CD4-positive, alpha-beta T cell treated with Interleukin-6 for 4 hours (primary cell): ENCODE data around the gene TRNP1.

Source experiments
- DNase-seq: peaks from one replicate; pipeline ENCODE4 v3.0.0-alpha.2; 2020; ENCODE audit warnings: mixed read lengths

The TRNP1 gene

DNA sequence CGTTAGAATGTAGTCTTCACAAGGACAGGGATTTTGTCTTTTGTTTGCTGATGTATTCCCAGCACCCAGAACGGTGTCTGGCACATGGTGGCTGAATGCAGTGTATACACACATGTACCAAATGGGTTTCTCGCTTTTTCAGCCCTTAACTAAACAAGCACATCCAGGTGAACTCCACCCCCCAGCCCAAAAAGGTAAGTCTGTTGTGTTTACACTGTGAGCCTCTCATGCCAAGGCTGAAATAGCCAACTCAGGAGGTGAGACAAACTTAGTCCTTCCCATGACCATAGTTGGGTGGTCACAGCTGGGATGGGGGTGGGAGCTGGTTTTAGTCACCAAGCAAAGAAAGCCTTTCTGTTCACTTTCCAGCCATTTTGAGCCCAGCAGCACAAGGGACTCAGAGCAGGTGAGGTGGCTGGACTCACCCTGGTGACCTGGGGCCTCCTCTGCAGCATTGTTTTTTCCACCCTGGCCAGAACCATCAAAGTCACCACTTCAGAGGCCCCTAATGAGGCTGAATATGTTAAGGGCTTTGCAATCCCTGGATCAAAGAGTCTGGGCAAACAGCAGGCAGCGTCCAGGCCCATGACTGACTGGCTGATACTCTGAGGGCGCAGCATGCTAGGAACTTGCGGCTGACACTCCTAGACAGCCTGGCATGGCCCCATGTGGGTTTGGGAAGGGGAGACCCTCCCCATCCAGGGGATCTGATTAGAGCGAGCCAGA is 10.4 kb downstream of the TRNP1 start:
- DNase-seq: no peak

DNA sequence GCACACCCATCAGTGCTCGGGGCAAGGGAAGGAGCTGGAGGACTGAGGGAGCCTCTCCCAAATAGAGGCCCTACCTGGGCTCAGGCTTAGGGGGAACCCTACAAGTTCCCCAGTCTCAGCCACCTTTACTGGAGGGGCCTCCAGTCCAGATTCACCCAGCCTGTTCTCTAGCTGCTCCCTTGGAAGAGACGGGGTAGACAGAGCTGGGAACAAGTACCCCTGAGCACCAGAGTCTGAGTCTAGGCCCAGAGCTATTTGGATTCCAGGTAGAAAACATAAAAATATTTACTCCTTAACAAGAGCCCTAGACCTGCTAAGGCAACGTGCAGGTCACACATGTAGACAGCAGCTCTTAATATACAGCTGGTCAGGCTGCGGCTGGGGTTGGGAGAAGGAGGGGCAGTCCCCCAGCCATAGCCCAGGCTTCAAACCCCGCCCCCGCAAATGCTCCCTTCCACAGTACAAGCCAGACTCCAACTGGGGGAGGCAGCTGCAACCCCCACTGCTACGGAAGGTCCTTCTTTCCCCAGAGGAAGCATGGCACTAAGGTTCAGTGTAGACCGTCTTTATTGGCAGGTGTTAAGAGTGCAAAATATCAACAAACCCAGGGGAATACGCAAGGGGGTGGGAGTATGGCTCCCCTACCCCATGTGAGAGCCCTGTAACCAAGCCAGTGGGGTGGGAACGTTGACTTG is 11.1 kb downstream of the TRNP1 start:
- DNase-seq: no peak

DNA sequence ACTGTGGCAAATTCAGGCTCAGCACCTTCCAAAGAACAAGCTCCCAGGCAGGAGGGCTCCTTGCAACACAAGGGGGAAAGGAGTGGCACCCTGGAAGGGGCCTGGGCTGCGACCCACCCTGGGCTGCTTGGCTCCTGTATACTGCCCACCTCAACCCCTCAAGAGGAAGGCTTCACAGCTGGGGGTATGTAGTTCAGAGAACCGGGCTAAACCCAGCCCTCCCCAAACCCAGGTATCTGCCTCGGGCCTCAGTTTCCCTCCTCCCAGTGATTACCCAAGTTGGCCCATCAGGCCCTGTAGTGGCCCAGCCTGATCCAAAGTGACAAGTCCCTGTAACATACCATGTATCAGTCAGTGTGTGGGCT is 11.7 kb downstream of the TRNP1 start:
- no peak for DNase-seq

DNA sequence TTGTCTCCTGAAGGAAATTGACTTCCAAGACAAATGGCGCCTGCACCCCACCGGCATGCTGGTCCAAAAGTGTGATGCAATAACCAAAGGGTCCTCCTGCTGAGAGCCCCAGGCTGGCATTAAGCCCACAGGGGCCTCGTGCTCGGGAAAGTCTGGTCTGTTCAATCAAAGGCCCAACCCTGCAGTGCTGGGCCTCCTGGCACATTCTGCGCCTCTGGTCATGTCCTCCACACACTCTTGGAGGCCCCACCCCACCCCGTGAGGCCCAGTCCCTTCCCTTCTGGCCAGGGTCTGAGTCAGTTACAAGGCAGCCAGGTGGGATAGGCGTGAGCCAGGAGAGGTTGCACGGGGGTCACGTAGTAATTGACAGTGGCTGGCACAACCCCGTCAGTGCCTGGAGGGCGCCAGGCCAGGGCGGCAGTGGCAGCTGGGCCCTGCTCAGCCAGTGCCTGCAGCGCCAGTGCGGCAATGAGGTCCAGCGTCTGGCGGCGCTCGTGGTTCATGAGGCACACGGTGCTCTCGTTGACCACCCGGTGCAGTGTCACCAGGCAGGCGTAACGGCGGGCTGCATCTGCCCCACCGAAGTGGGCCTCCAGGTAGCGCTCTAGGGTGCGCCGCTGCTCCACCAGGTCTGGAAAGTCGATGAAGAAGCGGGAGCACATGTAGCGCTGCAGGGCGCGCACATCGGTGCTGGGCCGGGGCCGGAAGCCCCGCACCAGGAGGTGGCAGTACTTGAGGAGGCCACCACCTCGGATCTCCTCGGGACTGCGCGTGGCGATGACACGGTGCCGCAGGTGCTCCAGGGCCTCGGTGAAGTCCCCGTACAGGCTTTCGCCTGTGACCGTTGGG is 12.4 kb downstream of the TRNP1 start:
- DNase-seq: no peak

DNA sequence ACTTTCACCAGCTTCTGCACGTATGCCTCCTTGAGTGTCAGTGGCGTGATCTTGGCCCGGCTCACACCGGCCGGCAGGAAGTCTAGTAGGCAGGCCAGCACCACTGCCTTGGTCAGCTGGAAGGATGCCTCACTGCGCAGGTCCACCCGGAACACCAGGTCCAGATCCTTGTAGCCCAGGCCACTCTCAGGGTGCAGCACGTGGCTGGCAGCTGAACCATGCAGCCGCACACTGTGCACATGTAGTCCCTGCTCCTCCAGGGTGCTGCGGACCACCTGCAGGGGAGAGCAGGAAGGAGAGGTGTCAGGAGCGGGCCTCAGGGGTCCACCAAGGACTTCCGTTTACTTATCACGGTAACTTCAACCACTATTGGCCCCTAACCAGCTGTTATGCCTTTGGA is 13.2 kb downstream of the TRNP1 start:
- no peak for DNase-seq

DNA sequence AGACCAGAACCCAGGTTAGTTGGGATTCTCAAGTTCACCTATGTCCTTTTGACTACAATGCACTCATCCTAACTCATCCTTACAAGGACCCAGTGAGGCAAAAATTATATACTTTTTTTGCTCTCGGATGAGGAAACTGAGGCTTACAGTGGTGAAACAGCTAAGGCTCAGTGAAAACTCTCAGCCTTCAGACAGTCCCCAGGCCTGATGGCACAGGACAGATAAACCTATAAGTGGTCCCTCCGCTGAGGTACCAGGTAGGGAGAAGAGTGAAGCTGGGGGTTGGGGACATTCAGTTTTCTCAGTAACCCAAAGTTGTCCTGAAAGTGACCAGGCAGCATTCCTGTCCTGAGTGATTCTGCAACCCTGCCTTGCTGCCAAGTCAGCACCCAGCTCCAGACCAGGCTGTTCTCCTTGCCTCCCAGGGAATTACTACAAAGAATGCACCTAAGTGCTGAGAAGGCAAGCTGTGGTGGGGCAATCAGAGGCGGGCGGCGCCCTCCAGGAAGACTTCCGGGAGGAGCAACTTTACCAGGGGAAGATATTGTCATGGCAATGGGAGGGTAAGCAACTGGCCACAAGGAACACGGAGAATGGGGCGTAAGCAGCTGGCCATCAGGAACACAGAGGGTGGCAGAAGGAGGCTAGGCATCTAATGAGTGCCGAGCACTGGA is 14.6 kb downstream of the TRNP1 start:
- DNase-seq: no peak

DNA sequence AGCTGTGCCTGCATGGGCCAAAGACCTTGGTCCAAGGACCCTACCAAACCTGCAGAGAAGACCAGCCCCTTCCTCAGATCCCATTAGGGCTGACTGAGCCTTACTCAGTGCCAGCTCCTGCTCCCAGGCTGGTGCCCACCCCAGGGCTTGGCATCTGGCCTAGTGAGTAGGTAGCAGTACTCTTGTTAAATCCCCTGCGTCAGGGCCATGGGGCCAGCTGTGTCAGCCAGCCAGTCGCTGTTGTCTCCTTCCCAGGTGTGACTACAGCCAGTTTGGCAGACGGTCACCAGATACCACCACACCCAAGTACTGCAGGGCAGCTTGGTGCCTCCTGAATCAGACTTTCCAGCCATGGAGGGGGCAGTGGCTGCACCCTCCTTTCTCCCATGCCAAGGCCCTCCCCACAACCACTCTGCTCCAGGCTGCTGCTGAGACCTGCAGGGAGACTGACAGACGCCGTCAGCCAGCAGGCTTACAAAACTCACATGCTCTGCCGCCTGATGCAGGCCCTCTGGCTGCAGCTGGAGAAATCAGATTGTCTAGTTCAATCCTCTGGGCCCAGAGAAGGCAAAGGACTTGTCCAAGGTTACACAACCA is 16.2 kb downstream of the TRNP1 start:
- DNase-seq: no peak

DNA sequence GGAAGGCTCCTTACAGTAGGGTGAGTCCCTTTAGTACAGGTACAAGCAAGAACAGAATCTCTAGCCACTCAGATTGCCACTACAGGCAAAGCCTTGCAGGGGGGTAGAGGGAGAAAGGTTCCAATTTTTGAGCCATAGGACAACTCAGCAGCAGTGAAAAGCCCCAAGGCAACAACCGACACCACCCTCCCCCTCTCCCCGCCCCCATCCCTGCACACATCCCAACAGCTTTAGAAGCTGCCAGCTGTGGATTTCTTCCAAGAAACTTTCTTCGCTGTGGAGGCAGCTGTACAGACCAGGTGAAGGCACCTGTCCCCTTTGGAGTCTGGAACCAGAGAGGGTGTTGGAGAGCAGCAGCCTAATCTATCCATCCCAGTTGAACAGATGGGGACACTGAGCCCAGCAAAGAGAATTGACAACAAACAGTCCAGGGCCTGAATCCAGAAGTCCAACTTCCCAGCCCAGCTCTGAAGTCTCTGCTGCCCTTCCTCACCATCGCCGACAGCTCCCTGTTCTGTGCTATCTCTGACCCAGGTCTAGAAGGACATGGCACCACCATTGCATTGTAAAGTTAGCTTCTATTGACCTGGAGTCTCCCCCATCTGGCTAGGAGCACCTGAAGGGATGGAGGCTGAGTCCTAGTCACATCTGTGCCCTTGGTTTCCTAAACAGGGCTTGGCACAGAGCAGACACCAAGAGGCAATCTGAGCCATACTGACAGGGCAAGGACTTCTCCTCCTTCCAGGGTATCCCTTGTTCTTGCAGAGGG is 16.9 kb downstream of the TRNP1 start:
- no peak for DNase-seq

DNA sequence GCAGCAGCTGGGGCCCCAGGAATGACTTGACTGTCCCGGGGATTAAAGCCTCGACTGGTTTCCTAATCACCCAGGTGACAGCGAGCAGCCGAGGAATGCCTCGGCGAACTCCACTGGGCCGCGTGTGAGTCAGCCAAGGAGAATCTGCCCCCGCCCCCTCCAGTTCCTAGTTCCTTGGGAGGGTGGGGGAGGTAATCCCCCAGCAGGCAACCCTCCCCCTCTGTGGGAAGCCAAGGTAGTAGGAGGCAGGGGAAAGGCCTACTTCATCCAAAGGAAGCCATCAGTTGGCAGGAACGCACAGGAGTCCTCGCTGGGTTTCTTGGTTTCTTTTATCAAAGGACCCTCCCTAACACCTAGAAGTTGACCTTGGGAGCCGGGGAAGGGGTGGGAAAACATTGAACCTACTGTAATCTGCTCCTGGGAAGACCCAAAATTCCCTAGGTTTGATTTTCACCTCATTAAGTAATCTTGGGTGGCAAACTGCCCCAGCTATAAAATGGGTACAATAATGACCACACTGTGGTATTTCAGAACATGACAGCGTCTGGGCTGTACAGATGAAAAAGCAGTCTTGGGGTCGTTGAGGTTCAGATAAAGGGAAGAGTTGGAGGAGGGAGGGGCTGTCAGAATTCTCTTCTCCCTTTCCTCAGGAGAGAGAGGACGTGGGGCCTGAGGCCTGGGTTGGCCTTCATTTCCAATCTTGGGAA is 17.7 kb downstream of the TRNP1 start:
- no peak for DNase-seq

DNA sequence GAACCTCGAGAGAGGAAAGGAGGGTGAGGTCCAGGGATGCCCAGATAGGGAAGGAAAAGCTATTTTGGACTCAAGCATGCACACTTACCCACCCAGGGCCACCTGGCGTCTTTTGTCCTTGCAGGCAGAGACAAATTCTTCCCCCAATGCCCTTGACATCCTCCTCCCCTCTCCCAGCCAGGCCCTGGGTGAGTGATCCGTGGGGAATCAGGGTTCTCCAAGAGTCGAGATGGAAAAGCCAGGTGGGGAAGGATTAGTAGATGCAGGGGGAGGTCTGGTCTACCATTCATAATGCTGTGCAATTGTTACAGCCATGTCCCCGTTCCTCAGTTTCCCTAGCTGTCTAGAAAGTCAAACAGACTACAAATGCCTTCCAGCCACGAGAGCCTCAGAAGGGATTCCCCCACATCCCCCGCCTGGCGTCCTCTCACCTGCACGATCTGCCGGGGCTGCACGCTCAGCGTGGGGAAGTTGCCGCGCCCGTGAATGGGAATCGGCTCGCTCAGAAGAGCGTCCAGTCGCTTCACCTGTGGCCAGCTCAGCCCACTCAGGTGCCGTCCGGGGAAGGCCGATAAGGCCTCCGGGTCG is 18.6 kb downstream of the TRNP1 start:
- DNase-seq: no peak

DNA sequence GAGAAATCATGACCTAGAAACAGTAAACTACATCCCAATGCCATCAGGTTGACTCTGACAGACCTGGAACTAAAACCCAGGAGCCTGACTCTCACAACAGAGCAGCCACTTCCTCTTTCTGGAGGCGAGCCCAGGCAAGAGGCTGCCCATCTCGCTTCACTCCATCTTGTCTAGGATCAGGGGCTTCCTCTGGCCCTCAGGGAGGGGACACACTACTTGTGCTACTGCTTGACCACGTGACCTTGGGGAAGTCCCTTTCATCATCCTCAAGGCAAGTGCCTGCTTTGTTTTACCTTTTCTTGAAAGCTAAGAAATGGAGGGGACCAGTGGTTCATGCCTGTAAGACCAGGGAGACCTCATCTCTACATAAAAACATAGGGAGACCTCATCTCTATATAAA is 21.8 kb downstream of the TRNP1 start:
- DNase-seq: no peak

DNA sequence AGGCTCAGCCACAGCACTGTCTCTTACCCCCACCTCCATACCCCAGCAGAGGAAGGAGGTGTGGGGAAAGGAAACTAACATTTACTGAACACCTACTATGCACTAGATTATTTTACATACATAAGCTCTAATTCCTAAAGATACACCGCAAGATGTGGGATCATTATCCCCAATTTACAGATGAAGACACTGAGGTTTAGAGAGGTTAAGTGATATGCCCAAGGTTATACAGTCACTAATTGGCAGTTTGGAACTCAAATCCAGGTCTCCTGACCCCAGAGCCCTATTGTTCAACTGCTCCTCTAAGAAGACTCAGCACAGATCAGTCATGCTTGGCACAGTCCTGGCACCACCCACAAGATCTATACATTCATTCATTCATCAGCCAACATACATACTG is 22.9 kb downstream of the TRNP1 start:
- no peak for DNase-seq

DNA sequence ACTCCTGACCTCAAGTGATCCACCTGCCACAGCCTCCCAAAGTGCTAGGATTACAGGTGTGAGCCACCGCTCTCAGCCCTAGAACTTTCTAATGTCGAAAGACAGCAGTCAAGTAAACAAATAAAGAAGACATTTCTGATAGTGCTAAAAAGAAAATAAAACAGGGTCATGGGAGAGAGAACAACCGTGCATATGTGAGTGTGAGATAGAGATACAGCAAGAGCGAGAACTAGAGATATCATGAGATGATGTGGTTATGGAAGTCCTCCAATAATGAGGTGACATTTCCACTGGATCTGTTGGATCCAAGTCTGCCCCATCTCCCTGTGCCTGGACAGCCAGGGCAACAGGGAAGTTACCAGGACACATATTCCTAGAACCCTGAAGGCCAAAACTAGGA is 23.7 kb downstream of the TRNP1 start:
- DNase-seq: no peak

DNA sequence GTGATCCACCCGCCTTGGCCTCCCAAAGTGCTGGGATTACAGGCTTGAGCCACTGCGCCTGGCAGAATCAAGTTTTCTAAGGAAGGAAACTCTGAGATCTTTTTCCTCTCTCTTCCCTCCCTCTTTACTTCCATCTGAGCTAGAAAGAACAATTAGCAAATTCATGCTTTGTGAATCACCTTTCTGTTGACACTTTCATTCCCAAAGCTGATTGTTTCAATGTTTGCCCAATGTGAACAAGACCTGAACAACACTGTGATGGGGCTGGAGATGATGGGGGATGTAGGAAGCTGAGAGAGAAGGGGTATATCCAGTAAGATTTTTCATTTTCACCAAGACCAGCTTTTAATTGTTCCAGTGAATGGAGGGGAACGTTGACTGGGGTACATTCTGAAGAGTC is 24.8 kb downstream of the TRNP1 start:
- DNase-seq: no peak

DNA sequence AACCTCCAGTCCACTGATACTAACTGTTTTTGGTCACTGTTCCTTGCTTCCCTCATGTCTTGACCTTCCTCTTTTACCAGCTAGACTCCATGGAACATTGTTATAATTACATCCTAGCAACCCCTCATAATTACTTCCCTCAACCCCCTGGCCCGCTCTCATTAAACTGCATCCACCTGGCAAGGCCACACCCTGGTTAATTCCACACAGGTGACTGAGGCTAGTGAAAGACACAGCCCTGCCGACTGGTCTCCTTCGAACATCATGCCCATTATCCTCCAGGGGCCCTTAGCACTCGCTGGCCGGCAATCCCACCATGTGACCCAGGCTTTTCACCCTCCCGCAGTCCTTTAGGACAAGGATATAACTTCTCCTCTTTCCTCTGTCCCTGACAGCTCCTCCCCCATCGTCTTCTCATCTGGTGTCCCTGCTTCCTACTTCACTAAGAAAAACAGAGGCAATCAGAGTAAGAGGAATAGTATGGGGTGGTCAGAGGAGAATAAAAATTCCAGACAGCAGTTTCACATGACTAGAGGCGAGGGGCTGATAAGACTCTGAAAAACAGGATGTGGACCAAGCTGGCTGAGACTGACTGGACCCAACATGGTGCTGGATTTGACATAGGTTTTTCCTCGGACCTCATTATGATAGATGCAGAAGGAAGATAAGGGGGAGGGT is 28.0 kb downstream of the TRNP1 start:
- no peak for DNase-seq

DNA sequence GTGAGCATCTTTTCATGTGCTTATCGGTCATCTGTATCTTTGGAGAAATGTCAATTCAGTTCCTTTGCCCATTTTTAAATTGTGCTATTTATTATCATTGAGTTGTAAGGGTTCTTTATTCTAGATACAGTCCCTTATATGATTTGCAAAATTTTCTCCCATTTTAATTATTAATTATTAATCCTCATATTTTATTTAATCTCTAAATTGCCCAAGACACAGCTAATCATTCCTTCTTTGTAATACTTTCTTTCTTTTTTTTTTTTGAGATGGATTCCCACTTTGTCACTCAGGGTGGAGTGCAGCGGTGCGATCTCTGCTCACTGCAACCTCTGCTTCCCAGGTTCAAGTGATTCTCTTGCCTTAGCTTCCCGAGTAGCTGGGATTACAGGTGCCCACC is 32.2 kb downstream of the TRNP1 start:
- DNase-seq: no peak

DNA sequence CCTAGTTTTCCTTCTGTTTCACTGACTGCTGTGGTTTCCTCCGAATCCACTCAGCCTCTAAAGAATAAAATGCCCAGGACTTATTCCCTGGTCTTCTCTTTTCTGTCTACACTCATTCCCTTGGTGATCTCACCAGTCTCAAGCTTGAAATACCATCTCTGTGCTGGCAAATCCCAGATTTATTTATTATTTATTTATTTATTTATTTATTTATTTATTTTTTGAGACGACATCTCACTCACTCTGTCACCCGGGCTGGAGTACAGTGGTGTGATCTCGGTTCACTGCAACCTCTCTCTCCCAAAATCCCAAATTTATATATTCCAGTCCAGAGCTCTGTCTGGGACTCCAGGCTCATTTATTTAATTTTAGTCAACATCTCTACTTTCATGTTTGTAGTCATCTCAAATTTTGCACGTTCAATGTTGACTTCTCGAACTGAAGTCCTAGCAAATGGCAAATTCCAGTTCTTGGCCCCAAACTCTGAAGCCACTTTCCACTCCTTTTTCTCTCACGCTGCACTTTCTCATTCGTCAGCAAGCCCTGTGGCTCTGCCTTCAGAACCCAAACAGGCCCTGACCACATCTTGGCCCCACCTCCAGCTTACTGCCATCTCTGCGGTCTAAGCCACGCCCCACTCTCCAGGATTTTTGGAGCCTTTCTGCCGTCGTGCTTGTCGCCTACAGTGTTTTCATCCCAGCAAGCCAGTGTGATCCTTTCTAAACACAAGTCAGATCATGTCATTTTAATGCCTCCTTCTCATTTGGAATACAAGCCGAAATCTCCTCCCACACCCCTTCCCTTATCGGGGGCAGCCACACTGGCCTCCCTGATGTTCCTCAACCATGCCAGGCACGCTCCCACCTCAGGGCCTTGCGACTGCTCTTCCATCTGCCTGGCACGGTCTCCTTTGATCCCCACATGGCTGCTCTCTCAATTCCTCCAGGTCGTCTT is 33.4 kb downstream of the TRNP1 start:
- no peak for DNase-seq

DNA sequence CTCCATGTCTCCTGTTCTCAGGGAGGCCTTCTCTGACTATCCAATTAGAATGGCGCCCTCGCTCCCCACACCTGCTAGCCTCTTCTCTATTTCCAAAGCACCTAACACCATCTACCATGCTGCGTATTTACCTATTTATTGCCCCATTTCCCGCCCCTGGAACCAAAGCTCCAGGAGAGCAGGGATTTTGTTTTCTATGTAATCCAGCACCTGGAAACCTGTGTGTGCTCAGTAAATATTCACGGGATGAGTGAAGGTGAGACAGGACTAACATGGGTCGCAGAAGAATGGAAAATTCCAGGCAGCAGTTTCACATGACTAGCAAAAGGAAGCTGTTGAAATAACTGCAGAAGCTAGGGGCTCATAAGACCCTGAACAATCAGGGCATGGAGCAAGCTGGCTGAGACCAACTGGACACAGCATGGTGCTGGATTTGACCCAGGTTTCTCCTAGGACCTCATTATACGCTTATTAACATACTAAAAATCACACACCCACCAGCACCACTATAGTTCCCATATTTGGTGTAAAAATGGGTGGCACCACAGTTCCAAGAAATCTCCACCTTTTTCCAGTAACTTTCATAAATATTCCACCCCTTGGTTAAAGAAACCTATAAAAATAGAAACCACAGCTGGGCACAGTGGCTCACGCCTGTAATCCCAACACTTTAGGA is 34.2 kb downstream of the TRNP1 start:
- no peak for DNase-seq

DNA sequence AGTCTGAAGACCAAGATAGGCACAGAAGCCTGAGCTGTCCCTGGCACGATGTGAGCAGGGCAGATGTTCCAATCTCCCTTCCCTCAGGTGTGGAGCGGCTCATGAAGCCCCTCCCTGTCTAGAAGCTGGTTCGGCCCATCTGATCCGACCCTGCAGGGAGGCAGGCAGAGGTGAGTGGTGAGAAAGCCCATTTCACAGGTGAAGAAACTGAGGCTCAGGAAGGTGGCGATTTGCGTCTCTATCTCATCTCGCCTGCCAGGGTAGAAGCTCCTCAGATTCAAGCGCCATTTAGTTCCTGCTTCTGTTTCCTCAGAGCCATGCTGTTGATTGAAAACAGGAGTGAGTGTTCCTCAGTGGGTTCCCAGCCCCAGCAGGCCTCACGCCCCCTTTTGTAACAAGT is 36.0 kb downstream of the TRNP1 start:
- DNase-seq: no peak
